Kidney (tissue), 14 donors: ENCODE results near the gene RFLNA. TPM values are rescaled to one million over a fixed set of nuclear protein-coding genes. Genes with fewer than 3 reads are reported as not detected.
"Not testable (repeated sequence)": the region's sequence is repeated elsewhere in the genome, so short reads cannot be mapped to it uniquely, and the experiment has no call there.

Experiments
- DNase-seq, 5 donors: peaks; one replicate each; pipeline ENCODE4 v3.0.0-alpha.2; 2013 to 2020
- FAIRE-seq: peaks from 2 replicates; lab custom pipeline; 2012; peaks lifted over from hg19 to GRCh38; lab: Jason Lieb, UNC
- H3K27ac ChIP-seq, 2 donors: one replicate each; pipeline ENCODE4 v1.7.0; 2013; ENCODE audit warnings: low read depth in 2 of 2, low read length in 2 of 2, inconsistent platforms in 1 of 2
- H3K27me3 ChIP-seq: one replicate; pipeline ENCODE4 v1.7.1; 2013; ENCODE audit warnings: low read length, inconsistent platforms; ENCODE audit not compliant: control insufficient read depth, insufficient read depth
- H3K36me3 ChIP-seq, 3 donors: one replicate each; pipeline versions ENCODE4 v1.7.0 to v1.7.1; 2013; ENCODE audit warnings: low read length in 3 of 3, control low read depth in 1 of 3, inconsistent platforms in 1 of 3; ENCODE audit not compliant: insufficient read depth in 3 of 3, control insufficient read depth in 2 of 3
- H3K4me1 ChIP-seq, 3 donors: one replicate each; pipeline versions ENCODE4 v1.7.0 to v1.7.1; 2013; ENCODE audit warnings: low read length in 3 of 3, inconsistent platforms in 1 of 3, low read depth in 1 of 3; ENCODE audit not compliant: control insufficient read depth in 2 of 3, insufficient read depth in 2 of 3
- H3K4me3 ChIP-seq, 3 donors: one replicate each; pipeline versions ENCODE4 v1.7.0 to v1.8.1; 2013; ENCODE audit warnings: low read length in 3 of 3, control low read depth in 1 of 3, inconsistent platforms in 1 of 3
- H3K9ac ChIP-seq, 3 donors: one replicate each; pipeline versions ENCODE4 v1.7.0 to v1.7.1; 2013; ENCODE audit warnings: low read length in 3 of 3, control low read depth in 1 of 3, inconsistent platforms in 1 of 3
- H3K9me3 ChIP-seq, 3 donors: one replicate each; pipeline versions ENCODE4 v1.7.0 to v1.7.1; 2013; ENCODE audit warnings: low read length in 3 of 3, control low read depth in 1 of 3, inconsistent platforms in 1 of 3; ENCODE audit not compliant: control insufficient read depth in 2 of 3, insufficient read depth in 1 of 3
- CTCF ChIP-seq: IDR thresholded peaks from 3 replicates; pipeline ENCODE4 v1.5.1; 2012; ENCODE audit warnings: mild to moderate bottlenecking, moderate library complexity, borderline replicate concordance; ENCODE audit not compliant: insufficient read depth; ENCODE audit errors: extremely low read depth
- intact Hi-C: fragments of 100-400 bp; cut with DNase I; formaldehyde crosslinking; loops from one replicate; pipeline ENCODE4 v1.11.1; 2022
- polyA plus RNA-seq: library from polyadenylated mRNA; stranded (reverse); fragments of 350-450 nt; fragmentation: Illumina TruSeq; extraction: RNeasy Lipid Tissue Mini Kit (QIAGEN cat#74804); gene quantifications from one replicate; pipeline ENCODE4 v1.2.3, GENCODE V29; 2014; ENCODE audit warnings: low read depth, low replicate concordance; ENCODE audit not compliant: insufficient read depth
- total RNA-seq: library from RNA; stranded (reverse); fragmentation: NEBNext Ultra II Directional; extraction: Animal tissue kit (Norgen Biotek cat#: 25700); gene quantifications from one replicate; pipeline ENCODE4 v1.2.1, GENCODE V29; 2021
- donor health status: control.
- donor health status: control.
- donor health status: control.
- donor health status: control.
- donor health status: control.
- donor health status: DM: yes; HTN: yes; CAD: no.
- donor health status: Normal renal cell carcinoma (clear cell type).

RFLNA gene
- total and polyA plus RNA-seq, 2 donors from 2014 or later = 0.76 to 0.82 TPM

- Histone ChIP-seq H3K36me3 (peaks cover 11 to 21% (median 14%) of the 10 kb centered on the region in 3 donors), H3K27me3 (no peaks in the 10 kb centered on the region), H3K9me3 (peaks cover 7 to 13% (median 9%) of the 10 kb centered on the region in 3 donors), H3K4me3 (no peak overlapping the region), H3K27ac (no peak overlapping the region), H3K4me1 (no peaks in the 10 kb centered on the region), H3K9ac (no peak overlapping the region)
- intact Hi-C loops = no loop called here
- TF ChIP-seq CTCF = no peak
- FAIRE-seq (no peak), DNase-seq (no peak)
Measured at GRCh38 chr12:124322271-124322998, 27.5 kb downstream of the RFLNA start.

GRCh38 chr12:124322999-124323328 lies 28.1 kb downstream of the RFLNA start:
- peaks cover 11 to 21% (median 14%) of the 10 kb centered on the region in 3 donors for H3K36me3 ChIP-seq
- H3K4me1 ChIP-seq, intact Hi-C loops, H3K27ac ChIP-seq, H3K9ac ChIP-seq, H3K27me3 ChIP-seq, H3K4me3 ChIP-seq, FAIRE-seq, DNase-seq: not testable (repeated sequence)
- peaks cover 7 to 13% (median 9%) of the 10 kb centered on the region in 3 donors for H3K9me3 ChIP-seq

- H3K27me3 ChIP-seq = no peaks in the 10 kb centered on the region
- intact Hi-C loops = no loop called here
- DNase-seq = no peak
- no peak overlapping the region for H3K27ac ChIP-seq
- H3K4me1 ChIP-seq = peaks cover 0 to 4% (median 0%) of the 10 kb centered on the region in 3 donors
- H3K36me3 ChIP-seq = peaks cover 11 to 21% (median 14%) of the 10 kb centered on the region in 3 donors
- FAIRE-seq = no peak
- TF ChIP-seq CTCF = no peak
- no peak overlapping the region for H3K9ac ChIP-seq
- peaks cover 7 to 13% (median 9%) of the 10 kb centered on the region in 3 donors for H3K9me3 ChIP-seq
- H3K4me3 ChIP-seq = peak overlapping the region in 1 of 3 donors; percentile 12
Measured at GRCh38 chr12:124323771-124324530, 29.1 kb downstream of the RFLNA start.
